H1 (cell line): ENCODE measurements around the gene SLC1A2. TPM values are rescaled to one million over a fixed set of nuclear protein-coding genes. Genes with fewer than 3 reads are reported as not detected.

Experiments
- CHD7 ChIP-seq: fragments of 300-600 bp; sonication (generic); IDR thresholded peaks from 2 replicates; pipeline ENCODE4 v1.7.1; 2012; ENCODE audit warnings: low read length, moderate library complexity, mild to moderate bottlenecking, inconsistent platforms; ENCODE audit not compliant: insufficient replicate concordance
- RAD21 ChIP-seq, 2 experiments: IDR thresholded peaks in 1 of 2; conservative IDR thresholded peaks in 1 of 2; 2 replicates each; pipeline ENCODE4 v1.6.1; 2011; ENCODE audit warnings: low read depth in 2 of 2, low read length in 2 of 2, improper control_type of control experiment in 1 of 2, inconsistent platforms in 1 of 2, mild to moderate bottlenecking in 1 of 2, moderate library complexity in 1 of 2
- polyA plus RNA-seq, 7 experiments: library from polyadenylated mRNA; depleted of rRNA in 3 of 7; stranded (reverse) in 5 of 7; unstranded in 2 of 7; fragments of >200 nt in 5 of 7; fragments of 200-250 nt in 2 of 7; gene quantifications; 1 replicate in 5 of 7; 2 replicates in 1 of 7; 4 replicates in 1 of 7; pipeline versions ENCODE4 v1.2.1 to v1.2.3, GENCODE V29; 2011 to 2013; ENCODE audit warnings: missing spikeins in 2 of 7, mixed read lengths in 2 of 7
- total RNA-seq: library from RNA; stranded (reverse); fragmentation: NEBNext Ultra II Directional; extraction: Animal tissue kit (Norgen Biotek cat#: 25700); gene quantifications from 2 replicates; pipeline ENCODE4 v1.2.1, GENCODE V29; 2021

SLC1A2 gene
- total and polyA plus RNA-seq, 2 of the 8 experiments (the other 6 are each of a cell fraction or from before 2014, with no cell fraction given) = 0.57 to 1.2 TPM

- TF ChIP-seq CHD7 = no peak
- TF ChIP-seq RAD21 (IDR thresholded peaks at IDR 0.05 in 1 of 2, conservative IDR thresholded peaks at IDR 0.05 in 1 of 2; ENCODE audit: low read depth in 2 of 2, low read length in 2 of 2) = no peak
These were observed 84.1 kb downstream of the SLC1A2 start (continued) for GRCh38 chr11:35335226-35335625.
